Prostate gland (tissue), 2 donors: ENCODE data around the gene CLDN10.

ENCODE experiments used
- POLR2A ChIP-seq: fragments of 450-650 bp; IDR thresholded peaks from one replicate; pipeline ENCODE4 v1.6.1; 2016; ENCODE audit warnings: antibody characterized with exemption, mild to moderate bottlenecking
- POLR2AphosphoS5 ChIP-seq: sonication (generic); formaldehyde crosslinking; IDR thresholded peaks from one replicate; pipeline ENCODE4 v1.6.1; 2017; ENCODE audit warnings: antibody characterized with exemption
- TF ChIP-seq, protein P1 (sequence below), 4 experiments: fragments of 200-600 bp in 2 of 4; fragments of 450-650 bp in 2 of 4; sonication (generic) in 2 of 4; IDR thresholded peaks; 1 replicate in 3 of 4; 2 replicates in 1 of 4; pipeline ENCODE4 v1.5.1; 2016 to 2019; ENCODE audit warnings: antibody characterized with exemption in 4 of 4, mild to moderate bottlenecking in 2 of 4, moderate library complexity in 2 of 4

DNA sequence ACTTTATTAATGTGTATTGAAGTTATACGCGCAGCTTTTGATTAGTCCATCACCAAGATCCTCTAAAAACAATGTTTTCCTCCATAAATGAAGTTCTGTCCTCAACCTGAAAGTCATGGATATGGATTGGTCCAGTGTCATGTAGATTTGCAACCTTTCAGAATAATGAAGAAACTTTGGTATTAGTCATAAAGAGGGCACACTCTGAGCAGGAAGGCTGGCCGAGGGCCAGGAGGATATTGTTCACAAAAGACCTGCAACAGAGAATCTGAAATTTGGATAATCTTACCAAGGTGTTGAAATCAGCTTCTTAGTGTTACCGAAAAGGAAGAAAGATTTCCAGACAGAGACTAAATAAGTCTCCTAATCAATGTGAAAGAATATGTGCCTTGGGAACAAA, 20.7 kb downstream of the CLDN10 start:
- TF ChIP-seq, protein P1, sequence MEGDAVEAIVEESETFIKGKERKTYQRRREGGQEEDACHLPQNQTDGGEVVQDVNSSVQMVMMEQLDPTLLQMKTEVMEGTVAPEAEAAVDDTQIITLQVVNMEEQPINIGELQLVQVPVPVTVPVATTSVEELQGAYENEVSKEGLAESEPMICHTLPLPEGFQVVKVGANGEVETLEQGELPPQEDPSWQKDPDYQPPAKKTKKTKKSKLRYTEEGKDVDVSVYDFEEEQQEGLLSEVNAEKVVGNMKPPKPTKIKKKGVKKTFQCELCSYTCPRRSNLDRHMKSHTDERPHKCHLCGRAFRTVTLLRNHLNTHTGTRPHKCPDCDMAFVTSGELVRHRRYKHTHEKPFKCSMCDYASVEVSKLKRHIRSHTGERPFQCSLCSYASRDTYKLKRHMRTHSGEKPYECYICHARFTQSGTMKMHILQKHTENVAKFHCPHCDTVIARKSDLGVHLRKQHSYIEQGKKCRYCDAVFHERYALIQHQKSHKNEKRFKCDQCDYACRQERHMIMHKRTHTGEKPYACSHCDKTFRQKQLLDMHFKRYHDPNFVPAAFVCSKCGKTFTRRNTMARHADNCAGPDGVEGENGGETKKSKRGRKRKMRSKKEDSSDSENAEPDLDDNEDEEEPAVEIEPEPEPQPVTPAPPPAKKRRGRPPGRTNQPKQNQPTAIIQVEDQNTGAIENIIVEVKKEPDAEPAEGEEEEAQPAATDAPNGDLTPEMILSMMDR (IDR thresholded peaks at IDR 0.05) = no peak
- no peak for TF ChIP-seq POLR2AphosphoS5
- TF ChIP-seq POLR2A = no peak
